Measurements from ENCODE around the gene TM2D1. TPM values are rescaled to one million over a fixed set of nuclear protein-coding genes. Genes with fewer than 3 reads are reported as not detected.

TM2D1 gene
- total RNA-seq, 1 donor from 2014 or later, result 51.3 TPM

GRCh38 chr1:61644303-61644702 lies 80.6 kb downstream of the TM2D1 start:
- no peak for DNase-seq

GRCh38 chr1:61642475-61643232 lies 82.3 kb downstream of the TM2D1 start:
- DNase-seq, result no peak

- peak; percentile 74 for DNase-seq
These were observed 83.2 kb downstream of the TM2D1 start for GRCh38 chr1:61641578-61642336.

GRCh38 chr1:61640531-61641530 lies 84.1 kb downstream of the TM2D1 start:
- peak; percentile 74 for DNase-seq

- DNase-seq, result peak; percentile 6
These were observed 85.2 kb downstream of the TM2D1 start for GRCh38 chr1:61639608-61640336.

- DNase-seq, result peak; percentile 21
These were observed 85.9 kb downstream of the TM2D1 start for GRCh38 chr1:61638911-61639605.

GRCh38 chr1:61638296-61638695 lies 86.6 kb downstream of the TM2D1 start:
- peak; percentile 99 for DNase-seq

GRCh38 chr1:61637470-61637869 lies 87.5 kb downstream of the TM2D1 start:
- DNase-seq, result no peak

GRCh38 chr1:61636814-61637213 lies 88.1 kb downstream of the TM2D1 start:
- DNase-seq, result no peak

GRCh38 chr1:61636376-61636775 lies 88.6 kb downstream of the TM2D1 start:
- DNase-seq, result no peak

- no peak for DNase-seq
These were observed 89.4 kb downstream of the TM2D1 start for GRCh38 chr1:61635557-61635956.

- DNase-seq, result no peak
These were observed 93.5 kb downstream of the TM2D1 start for GRCh38 chr1:61631436-61631835.

Other genes with a start within 250 kb of the TM2D1 start
- gene PATJ, start 17.3 kb upstream of the TM2D1 start, total RNA-seq, result 34.5 TPM